HEK293 (cell line): ENCODE results near the gene GDPD5.

Experiments used
- CTCF ChIA-PET: fragments of 350-600 bp; formaldehyde crosslinking; extraction: SDS; loops from one replicate; lab custom pipeline; 2021; ENCODE audit warnings: antibody characterized with exemption; lab: Yijun Ruan, JAX
- POLR2A ChIA-PET: fragments of 300-600 bp; formaldehyde crosslinking; extraction: SDS; loops from one replicate; lab custom pipeline; 2020; ENCODE audit warnings: antibody characterized with exemption, inconsistent platforms; lab: Yijun Ruan, JAX
- H3K27ac ChIP-seq: fragments of 200-500 bp; sonication (Bioruptor generic); 2 replicates; pipeline ENCODE4 v1.5.1; 2014; ENCODE audit warnings: low read depth, low read length, control low read depth, inconsistent platforms; ENCODE audit errors: extremely low read depth
- H3K36me3 ChIP-seq, 2 experiments: fragments of 200-500 bp in 1 of 2; sonication (Bioruptor generic) in 1 of 2; 1 replicate in 1 of 2; 2 replicates in 1 of 2; pipeline ENCODE4 v1.5.1; 2014 to 2017; ENCODE audit warnings: inconsistent platforms in 2 of 2, low read length in 2 of 2; ENCODE audit not compliant: control insufficient read depth in 2 of 2, insufficient read depth in 1 of 2
- H3K4me1 ChIP-seq: fragments of 200-500 bp; sonication (Bioruptor generic); 2 replicates; pipeline ENCODE4 v1.5.1; 2014; ENCODE audit warnings: mild to moderate bottlenecking, low read length, inconsistent platforms; ENCODE audit not compliant: control insufficient read depth, insufficient read depth
- H3K4me3 ChIP-seq: 2 replicates; pipeline ENCODE4 v1.5.1; 2011; ENCODE audit warnings: low read depth, mild to moderate bottlenecking, control low read depth, low read length, moderate library complexity
- H3K9me3 ChIP-seq: fragments of 200-500 bp; sonication (Bioruptor generic); 2 replicates; pipeline ENCODE4 v1.5.1; 2014; ENCODE audit warnings: low read depth, low read length, inconsistent platforms; ENCODE audit not compliant: control insufficient read depth, insufficient read depth
- AEBP2 ChIP-seq: fragments of 450-650 bp; formaldehyde crosslinking; IDR thresholded peaks from 2 replicates; pipeline ENCODE4 v1.5.1; 2016; ENCODE audit warnings: missing biosample characterization, missing genetic modification characterization, borderline replicate concordance
- CTCF ChIP-seq: fragments of 450-650 bp; formaldehyde crosslinking; IDR thresholded peaks from 2 replicates; pipeline ENCODE4 v1.5.1; 2016; ENCODE audit warnings: missing biosample characterization, missing genetic modification characterization
- GLIS2 ChIP-seq: fragments of 450-650 bp; formaldehyde crosslinking; IDR thresholded peaks from 2 replicates; pipeline ENCODE4 v1.5.1; 2016; ENCODE audit warnings: missing biosample characterization, missing genetic modification characterization
- IKZF3 ChIP-seq: fragments of 450-650 bp; IDR thresholded peaks from 2 replicates; pipeline ENCODE4 v1.5.0; 2018; ENCODE audit warnings: missing biosample characterization, mild to moderate bottlenecking, missing genetic modification characterization, moderate library complexity
- KLF16 ChIP-seq: fragments of 450-650 bp; formaldehyde crosslinking; IDR thresholded peaks from 2 replicates; pipeline ENCODE4 v1.5.1; 2017; ENCODE audit warnings: missing biosample characterization, missing genetic modification characterization
- KLF8 ChIP-seq: fragments of 450-650 bp; formaldehyde crosslinking; IDR thresholded peaks from 2 replicates; pipeline ENCODE4 v1.5.1; 2016; ENCODE audit warnings: missing biosample characterization, missing genetic modification characterization
- PRDM6 ChIP-seq: fragments of 450-650 bp; formaldehyde crosslinking; IDR thresholded peaks from 2 replicates; pipeline ENCODE4 v1.5.1; 2017; ENCODE audit warnings: missing biosample characterization, missing genetic modification characterization
- SP7 ChIP-seq: fragments of 450-650 bp; formaldehyde crosslinking; IDR thresholded peaks from 2 replicates; pipeline ENCODE4 v1.5.1; 2016; ENCODE audit warnings: missing biosample characterization, missing genetic modification characterization
- TRIM28 ChIP-seq: IDR thresholded peaks from 2 replicates; pipeline ENCODE4 v1.6.1; 2011; ENCODE audit warnings: low read length, control low read depth, borderline replicate concordance
- ZBTB1 ChIP-seq: fragments of 450-650 bp; formaldehyde crosslinking; IDR thresholded peaks from 2 replicates; pipeline ENCODE4 v1.5.1; 2016; ENCODE audit warnings: missing biosample characterization, missing genetic modification characterization
- ZBTB26 ChIP-seq: fragments of 450-650 bp; formaldehyde crosslinking; optimal IDR thresholded peaks from 2 replicates; pipeline ENCODE3; 2016; ENCODE audit warnings: missing biosample characterization, mild to moderate bottlenecking, missing genetic modification characterization
- ZFP69B ChIP-seq: fragments of 450-650 bp; formaldehyde crosslinking; IDR thresholded peaks from 2 replicates; pipeline ENCODE4 v1.5.1; 2016; ENCODE audit warnings: missing biosample characterization, missing genetic modification characterization
- ZNF174 ChIP-seq: fragments of 450-650 bp; formaldehyde crosslinking; IDR thresholded peaks from 2 replicates; pipeline ENCODE4 v1.5.0; 2017; ENCODE audit warnings: missing biosample characterization, mild to moderate bottlenecking, missing genetic modification characterization
- ZNF18 ChIP-seq: fragments of 450-650 bp; formaldehyde crosslinking; IDR thresholded peaks from 2 replicates; pipeline ENCODE4 v1.5.1; 2016; ENCODE audit warnings: missing biosample characterization, missing genetic modification characterization
- ZNF26 ChIP-seq: fragments of 450-650 bp; formaldehyde crosslinking; IDR thresholded peaks from 2 replicates; pipeline ENCODE4 v1.5.1; 2016; ENCODE audit warnings: missing biosample characterization, missing genetic modification characterization
- ZNF274 ChIP-seq, 2 experiments: fragments of 200-500 bp in 1 of 2; fragments of 450-650 bp in 1 of 2; sonication (Bioruptor generic) in 1 of 2; formaldehyde crosslinking in 1 of 2; IDR thresholded peaks; 2 replicates each; pipeline versions ENCODE4 v1.5.1 to v1.6.1; 2014 to 2016; ENCODE audit warnings: borderline replicate concordance in 1 of 2, inconsistent platforms in 1 of 2, low read length in 1 of 2, missing biosample characterization in 1 of 2, missing genetic modification characterization in 1 of 2
- ZNF426 ChIP-seq: fragments of 450-650 bp; formaldehyde crosslinking; IDR thresholded peaks from 2 replicates; pipeline ENCODE4 v1.5.1; 2017; ENCODE audit warnings: missing biosample characterization, missing genetic modification characterization, mild to moderate bottlenecking, inconsistent platforms, moderate library complexity
- ZNF48 ChIP-seq: fragments of 450-650 bp; formaldehyde crosslinking; IDR thresholded peaks from 2 replicates; pipeline ENCODE4 v1.5.1; 2016; ENCODE audit warnings: missing biosample characterization, missing genetic modification characterization
- ZNF529 ChIP-seq: fragments of 450-650 bp; formaldehyde crosslinking; IDR thresholded peaks from 2 replicates; pipeline ENCODE4 v1.5.1; 2017; ENCODE audit warnings: missing genetic modification characterization, missing biosample characterization; ENCODE audit not compliant: insufficient replicate concordance
- ZNF596 ChIP-seq: fragments of 450-650 bp; IDR thresholded peaks from 2 replicates; pipeline ENCODE4 v1.5.0; 2018; ENCODE audit warnings: missing biosample characterization, mild to moderate bottlenecking, missing genetic modification characterization, moderate library complexity
- ZNF76 ChIP-seq: fragments of 450-650 bp; formaldehyde crosslinking; IDR thresholded peaks from 2 replicates; pipeline ENCODE4; 2016; ENCODE audit warnings: low read depth, missing biosample characterization, missing genetic modification characterization, borderline replicate concordance

Gene GDPD5

GRCh38 chr11:75424396-75424795, 101.3 kb downstream of the GDPD5 start (continued):
- TF ChIP-seq ZNF529 (tag by site-specific recombination) (no peak), ZFP69B (no peak), TRIM28 (no peak), ZNF426 (no peak)

- H3K36me3 ChIP-seq: peaks cover 0 to 17% of the 10 kb centered on the region in 2 experiments; a peak in 2 of 3 replicates
- no peaks in the 10 kb centered on the region for H3K9me3 ChIP-seq
- CTCF ChIA-PET: interaction anchor here (1.6 kb wide), 1 partner anchor 16 kb away, joined by 5 read pairs; no protein-coding TSS in a partner anchor
- H3K27ac ChIP-seq: no peak overlapping the region
- no peak overlapping the region for H3K4me3 ChIP-seq
- POLR2A ChIA-PET: no interaction called here
- no peaks in the 10 kb centered on the region for H3K4me1 ChIP-seq
- TF ChIP-seq AEBP2 (tag by site-specific recombination): no peak
- no peak for TF ChIP-seq KLF8 (tag by site-specific recombination)
- TF ChIP-seq ZNF48 (tag by site-specific recombination): no peak
- TF ChIP-seq GLIS2: no peak
- no peak for TF ChIP-seq KLF16 (tag by site-specific recombination)
- no peak for TF ChIP-seq ZNF76 (tag by site-specific recombination)
- no peak for TF ChIP-seq ZNF26
- no peak for TF ChIP-seq ZNF18
- no peak for TF ChIP-seq ZNF596 (tag by site-specific recombination)
- no peak for TF ChIP-seq SP7 (tag by site-specific recombination)
- no peak for TF ChIP-seq IKZF3
- TF ChIP-seq PRDM6 (tag by site-specific recombination): no peak
- no peak for TF ChIP-seq ZNF174 (tag by site-specific recombination)
- TF ChIP-seq ZNF274 (IDR thresholded peaks at IDR 0.05; ENCODE audit: low read length): no peak
- no peak for TF ChIP-seq ZNF274 (tag by site-specific recombination; IDR thresholded peaks at IDR 0.05; ENCODE audit: borderline replicate concordance)
- TF ChIP-seq CTCF (tag by site-specific recombination): no peak
- TF ChIP-seq ZBTB26 (tag by site-specific recombination): no peak
- TF ChIP-seq ZBTB1 (tag by site-specific recombination): no peak
These were observed 102.0 kb downstream of the GDPD5 start for GRCh38 chr11:75423721-75424120.
